HG03139 (cell line): ENCODE results near the gene RHOC.

Source experiments
- ATAC-seq: cut with Tn5 transposase; IDR thresholded peaks from one replicate; pipeline ENCODE4 v1.9.1; 2021; ENCODE audit not compliant: unreplicated experiment

The RHOC gene

DNA sequence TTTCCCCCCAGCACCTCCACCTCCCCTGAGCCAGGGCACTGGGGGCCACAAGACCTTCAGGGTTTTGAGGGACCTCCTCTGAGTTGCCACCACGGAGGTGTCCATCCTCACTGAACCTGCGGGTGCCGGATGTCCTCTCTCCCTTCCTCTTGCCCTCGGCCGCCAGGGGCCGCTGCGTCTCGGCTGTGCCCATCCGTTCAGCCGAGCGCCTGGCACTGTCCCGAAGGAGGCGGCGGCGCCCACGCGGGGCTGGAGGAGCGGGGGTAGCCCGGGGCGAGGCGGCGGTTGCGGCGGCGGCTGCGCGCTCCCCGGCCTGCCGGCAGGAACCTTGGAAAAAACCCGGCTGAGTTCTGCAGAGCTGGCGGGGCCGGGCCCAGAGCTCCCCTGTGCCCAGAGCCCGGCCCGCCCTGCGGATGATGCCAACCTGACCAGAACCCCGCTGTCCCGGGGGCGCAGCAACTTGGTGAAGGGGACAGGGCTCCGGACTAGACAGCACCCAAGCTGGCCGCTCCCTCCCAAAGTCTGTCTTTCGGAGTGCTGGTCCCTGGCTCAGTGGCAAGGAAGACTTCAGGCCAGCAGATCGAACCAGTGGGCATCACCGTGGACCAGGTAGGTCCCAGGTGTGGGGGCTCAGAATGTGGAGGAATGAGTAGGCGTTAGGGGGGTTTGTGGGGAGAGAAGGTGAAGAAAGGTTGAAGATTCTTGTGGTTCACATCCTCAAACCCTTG lies 11.9 kb upstream of the RHOC start:
- ATAC-seq = no peak

DNA sequence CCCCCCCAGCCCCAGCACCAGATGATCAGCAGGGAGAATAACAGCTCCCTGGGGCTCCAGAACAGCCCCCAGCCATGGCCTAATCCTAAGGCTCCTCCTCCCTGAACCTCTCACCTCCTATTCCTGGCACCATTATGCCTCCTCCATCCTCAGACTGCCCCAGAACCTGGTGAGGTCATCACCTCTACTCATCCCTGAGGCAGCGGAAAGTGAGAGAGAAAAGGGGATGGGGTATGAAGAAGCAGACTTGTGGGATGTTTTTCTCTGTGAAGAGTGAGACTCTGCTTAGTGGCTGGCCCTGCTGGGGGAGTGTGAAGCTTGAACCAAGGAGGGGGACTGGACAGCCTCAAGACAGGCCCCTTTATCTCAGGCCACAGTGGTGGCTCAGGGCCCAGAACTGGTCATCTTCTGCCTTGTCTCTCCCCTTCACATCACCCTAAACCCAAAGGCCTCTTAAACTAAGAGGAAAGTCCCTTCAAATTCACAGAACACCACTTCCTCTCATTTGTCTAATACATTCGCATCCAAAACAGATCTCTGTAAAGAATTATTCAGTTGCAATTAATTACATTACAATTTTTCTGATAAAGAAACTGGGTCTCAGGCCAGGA lies 10.4 kb upstream of the RHOC start:
- ATAC-seq = no peak

DNA sequence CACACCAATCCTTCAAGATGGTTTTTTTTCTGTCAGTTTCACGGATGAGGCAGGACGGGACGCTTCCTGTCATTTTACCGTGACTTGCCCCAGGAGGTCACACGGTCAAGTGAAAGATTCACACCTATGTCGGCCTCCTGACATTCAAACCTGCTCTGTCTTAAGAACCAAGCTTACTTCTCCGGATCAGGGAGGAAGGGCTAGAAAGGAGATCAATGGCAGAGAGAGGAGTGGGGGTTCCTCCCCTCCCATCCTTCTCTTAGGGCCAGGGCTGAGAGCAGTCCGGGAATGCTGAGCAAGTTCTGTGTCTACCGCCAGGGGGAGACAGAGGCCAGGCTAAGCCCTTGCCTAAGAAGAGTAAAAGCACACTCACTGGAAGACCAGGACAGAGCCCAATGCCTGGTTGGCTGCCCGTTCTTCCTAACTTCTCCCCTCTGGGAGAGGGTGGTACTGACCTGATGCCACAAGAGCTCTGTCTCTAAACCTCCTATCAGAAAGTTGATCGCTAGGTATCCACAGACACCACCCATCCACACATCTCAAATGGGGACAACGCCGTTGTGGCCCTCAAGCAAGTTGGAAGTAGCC lies 9.3 kb upstream of the RHOC start:
- peak; percentile 35 for ATAC-seq

DNA sequence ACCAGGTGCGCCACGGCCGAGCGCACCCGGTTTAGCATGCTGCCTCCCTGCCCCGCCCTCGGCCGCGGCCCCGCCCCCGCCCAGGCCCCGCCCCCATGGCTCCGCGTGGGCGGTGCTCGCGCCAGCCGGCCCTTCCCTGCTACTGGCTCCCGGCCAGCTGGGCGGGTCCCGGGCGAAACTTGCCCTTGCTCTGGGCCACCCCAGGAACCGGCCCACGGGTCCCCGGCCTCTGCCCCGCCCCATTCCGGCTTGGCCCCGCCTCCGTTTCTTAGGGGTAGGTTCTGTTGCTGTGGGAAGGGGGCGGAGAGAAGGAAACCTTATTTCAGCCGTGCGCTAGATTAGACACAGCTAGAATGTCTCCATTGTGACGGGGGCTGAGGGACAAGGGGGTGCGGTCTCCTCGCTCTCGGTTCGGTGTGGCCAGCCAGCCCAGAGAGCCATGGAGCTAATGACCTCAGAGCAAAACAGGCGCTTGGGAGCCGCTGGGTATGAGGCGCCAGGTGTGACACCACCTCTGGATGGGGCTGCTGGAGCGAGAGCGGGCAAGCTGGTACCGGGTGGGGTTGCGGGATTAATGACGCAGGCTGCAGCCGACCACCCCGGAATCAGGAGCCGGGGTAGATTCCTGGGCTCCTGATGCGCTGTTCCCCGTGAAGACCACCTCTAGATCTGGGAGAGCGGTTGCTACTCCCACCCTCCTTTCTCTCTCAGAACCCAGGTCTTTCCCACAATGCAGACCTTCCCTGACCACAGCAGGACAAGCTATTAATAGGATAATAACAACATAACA lies 8.5 kb upstream of the RHOC start, which contains the start of gene PPM1J:
Gene PPM1J (minus strand): TSS at position 69 of the 790 bp plus-strand sequence. CDS start 31 bp downstream, at position 38.
- peak; percentile 66 for ATAC-seq

DNA sequence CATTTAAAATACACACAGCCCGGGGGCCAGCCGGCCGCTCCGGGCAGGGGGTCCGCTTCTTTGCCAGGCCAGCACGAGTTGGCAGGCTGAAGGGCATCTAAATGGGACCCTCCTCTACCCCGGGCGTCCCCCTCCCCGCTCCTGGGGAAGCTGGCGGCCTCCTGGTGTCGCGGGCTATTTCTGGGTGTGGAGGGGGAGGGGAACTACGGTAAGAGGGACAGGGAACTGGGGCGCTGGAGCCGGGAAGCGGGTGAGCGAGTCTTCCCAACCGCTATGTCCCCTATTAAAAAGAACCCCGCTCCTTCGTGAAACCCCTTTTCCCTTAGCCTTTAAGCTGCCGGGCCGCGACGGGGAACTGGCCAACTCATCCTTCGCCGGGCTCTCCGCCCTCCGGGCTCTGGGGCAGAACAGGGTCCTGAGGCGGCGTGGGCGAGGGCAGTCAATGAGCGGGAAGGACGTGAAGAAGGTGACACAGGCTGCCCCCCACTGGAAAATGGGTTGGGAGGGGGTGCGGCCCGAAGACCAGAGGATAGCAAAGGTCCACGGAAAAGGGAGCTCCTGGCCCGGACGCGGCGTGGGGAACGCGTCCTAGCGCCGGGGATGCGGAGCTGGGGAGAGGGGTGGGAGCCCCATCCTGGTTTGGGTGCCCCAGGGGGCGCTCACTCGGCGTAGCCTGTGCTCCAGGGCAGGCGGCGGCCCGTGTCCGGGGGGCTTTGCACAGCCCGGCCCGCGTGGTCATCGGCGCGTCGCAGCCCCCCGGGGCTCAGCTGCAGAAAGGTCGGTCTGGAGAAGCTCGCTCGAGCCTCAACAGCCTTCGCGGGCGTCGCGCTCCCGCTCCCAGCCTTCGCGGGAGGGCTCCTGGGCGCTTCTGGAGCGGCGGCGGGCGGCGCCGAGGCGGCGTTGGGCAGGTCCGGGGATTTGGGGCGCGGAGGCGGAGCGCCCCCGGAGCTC lies 7.7 kb upstream of the RHOC start:
- no peak for ATAC-seq

DNA sequence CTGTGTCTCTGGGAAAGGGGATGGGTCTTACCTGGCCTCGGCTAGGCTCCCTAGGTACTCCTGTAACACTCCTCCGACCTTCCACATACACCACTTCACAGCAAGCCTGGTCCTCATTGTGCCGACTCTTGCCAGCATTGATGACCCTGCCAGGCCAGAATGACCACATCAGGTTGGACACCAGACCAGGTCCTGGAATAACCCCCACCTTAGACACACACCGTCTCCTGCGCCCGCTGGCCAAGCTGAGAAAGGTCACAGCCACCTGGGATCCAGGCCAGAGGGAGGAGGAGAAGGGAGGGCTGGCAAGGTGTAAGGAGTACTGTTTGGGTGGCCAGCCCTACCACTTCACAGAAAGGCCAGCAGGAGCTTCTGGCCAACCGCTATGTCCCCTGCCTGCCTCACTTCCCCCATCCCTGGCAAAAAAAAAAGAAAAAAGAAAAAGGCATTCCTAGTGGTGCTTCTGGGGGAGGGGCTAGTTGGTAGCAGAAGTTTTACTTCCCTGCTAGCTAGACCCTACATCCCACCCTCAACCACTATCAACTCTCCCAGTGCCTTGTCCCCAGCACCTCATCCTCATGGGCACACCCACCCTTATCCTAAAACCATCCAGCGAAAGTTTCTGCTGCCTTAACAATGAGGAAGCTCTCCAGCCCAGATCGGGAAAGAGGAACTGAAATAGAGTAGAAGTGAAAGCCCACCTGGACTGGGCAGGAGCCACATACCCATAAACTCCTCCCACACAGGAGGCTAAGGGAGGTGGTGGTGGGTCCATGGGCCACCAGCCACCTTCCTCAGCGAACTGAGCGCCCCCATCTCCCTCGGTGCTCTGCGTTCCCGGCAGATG lies 6.8 kb upstream of the RHOC start:
- no peak for ATAC-seq

DNA sequence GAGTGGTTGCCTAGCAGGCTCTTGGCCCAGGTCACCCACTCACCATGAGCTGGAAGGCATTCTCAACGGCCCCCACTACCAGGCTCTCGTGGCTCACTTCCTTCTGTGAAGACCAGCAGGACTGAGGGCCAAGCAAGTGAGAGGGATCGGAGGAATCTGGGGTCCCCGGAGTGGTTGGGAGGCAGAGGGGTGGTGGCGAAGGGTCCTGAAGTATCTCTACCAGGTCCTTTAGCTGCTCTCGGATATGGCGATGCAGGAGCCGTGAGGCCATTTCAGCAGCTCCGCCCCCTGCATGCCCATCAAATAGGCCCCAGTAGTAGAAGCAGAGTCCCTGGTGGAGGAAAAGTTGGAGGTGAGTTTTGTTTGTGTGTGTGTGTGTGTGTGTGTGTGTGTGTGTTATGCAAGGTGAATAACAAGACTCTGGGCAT lies 5.8 kb upstream of the RHOC start:
- no peak for ATAC-seq

DNA sequence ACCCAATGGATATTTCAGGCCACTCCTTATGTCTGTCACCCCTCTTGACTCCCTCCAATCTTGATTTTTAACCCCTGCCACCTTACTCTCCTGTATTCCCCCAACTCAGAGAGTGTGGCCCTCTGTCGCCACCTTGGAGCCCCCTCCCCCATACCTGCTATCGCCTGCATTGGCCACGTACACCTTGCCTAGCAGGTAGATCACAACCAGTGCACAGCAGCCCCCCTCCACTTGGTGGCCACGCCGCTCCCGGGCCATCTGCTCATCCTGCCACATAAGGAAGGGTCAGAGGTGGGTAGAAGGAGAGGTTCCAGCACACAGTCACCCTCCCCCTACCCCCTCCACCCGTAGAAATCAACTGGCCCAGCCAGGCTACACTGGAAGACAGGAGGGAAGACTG lies 5.3 kb upstream of the RHOC start:
- ATAC-seq = no peak

DNA sequence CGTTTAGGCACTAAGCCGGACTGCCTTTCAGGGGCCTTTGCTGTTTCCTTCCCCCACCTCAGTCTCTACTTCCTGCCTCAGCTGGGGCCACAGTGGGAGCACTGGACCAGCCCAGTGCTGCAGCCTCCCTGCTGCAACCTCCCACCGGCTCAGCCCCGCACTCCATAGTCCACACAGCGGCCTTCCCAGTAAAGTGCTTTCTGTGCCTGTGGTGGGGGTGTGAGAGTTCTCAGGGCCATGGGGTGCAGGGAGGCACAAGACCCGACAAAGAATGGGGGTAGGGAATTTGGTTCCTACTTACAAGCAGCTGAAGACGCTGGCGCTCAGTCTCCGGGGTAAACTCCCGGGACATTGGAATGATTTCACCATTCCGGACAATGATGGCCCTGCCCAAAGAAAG lies 4.7 kb upstream of the RHOC start:
- ATAC-seq = no peak

DNA sequence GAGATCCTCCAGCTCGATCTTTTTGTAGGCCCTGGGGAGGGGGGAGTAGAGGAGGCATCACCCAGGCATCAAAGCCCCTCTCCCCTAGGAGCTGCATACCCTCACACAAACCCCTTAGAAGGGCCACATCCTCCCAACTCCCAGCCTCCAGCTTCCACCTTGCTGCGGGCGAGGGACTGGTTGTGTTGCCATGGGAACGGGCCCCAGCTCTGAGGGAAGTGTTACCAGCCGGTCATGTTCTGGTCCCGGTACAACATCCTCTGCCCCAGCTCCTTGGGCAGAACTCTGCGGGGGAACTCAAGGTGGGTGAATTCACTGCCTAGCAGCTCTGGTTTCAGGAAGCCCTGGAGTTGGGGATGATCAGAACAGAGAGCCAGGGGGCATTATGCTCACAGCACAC lies 4.1 kb upstream of the RHOC start:
- ATAC-seq = no peak

DNA sequence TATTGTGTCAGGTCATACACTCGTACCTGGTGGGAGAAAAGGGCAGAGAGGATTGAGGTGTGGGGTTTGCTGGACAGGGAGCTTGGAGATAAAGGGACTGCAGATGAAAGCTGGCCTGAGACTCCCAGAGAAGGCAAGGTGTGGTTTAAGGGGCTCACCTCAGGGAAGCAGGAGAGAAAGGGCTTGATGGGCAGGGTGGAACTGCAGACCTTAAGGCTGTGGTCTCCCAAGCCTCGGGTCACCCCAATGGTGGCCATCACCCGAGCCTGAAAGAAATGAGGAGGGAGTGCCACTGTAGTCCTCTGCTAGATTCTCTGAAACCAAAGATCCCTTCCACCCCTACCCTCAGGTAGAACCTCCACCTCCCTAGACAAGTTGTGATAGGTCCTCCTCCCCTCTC lies 3.7 kb upstream of the RHOC start:
- ATAC-seq = no peak

DNA sequence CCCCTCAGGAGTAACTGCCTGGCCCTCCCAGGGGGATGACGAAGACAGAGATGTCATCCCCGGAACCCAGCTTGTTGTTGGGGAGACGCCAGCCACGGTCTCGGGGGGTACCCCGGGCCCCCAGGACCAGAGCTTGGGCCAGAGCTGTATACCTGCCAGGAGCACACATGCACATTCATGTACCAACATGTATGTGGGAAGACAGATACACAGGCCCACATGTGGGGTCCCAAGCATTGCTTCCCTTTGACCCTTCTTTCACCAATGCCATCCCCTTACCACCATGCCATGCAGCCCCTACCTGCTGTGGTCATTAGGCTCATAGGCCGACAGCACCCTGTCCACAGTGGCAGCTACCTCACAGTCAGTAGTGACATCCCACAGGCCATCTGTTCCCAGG lies 3.2 kb upstream of the RHOC start:
- no peak for ATAC-seq

DNA sequence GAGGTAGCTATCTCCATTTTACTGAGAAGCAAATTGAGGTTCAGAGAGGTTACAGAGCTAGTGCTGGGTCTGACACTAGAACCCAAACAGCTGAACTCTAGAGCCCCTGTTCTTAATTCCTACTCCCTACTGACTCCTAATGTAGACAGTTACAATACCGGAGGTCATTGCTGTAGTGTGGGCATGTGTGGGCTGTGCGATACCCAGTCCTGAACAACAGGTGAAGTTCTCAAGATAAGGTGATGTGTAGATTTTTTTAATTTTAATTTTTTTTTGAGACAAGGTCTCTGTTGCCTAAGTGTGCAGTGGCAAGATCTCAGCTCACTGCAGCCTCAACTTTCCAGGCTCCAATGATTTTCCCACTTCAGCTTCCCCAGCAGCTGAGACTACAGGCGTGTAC lies 1.6 kb upstream of the RHOC start:
- no peak for ATAC-seq

DNA sequence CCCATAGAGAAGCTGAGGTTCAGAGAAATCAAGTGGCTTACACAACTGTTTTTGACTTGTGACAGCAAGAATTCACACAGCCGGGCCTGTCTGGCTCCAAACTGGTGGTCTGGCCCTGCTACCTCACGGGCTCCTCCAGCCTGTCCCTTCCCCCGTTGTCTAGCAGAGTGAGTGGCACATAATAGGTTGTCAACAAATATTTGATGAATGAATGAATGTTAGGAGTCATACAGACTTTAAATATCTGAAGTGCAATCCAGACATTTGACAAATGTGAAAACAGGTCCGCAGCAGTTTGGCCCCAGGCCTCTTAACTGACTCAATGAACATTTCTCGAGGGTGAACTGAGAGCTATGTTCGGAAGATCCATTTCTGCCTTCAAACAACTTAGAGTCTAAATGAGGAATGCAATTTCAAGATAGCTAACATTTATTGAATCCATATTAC lies 1.1 kb upstream of the RHOC start:
- no peak for ATAC-seq

DNA sequence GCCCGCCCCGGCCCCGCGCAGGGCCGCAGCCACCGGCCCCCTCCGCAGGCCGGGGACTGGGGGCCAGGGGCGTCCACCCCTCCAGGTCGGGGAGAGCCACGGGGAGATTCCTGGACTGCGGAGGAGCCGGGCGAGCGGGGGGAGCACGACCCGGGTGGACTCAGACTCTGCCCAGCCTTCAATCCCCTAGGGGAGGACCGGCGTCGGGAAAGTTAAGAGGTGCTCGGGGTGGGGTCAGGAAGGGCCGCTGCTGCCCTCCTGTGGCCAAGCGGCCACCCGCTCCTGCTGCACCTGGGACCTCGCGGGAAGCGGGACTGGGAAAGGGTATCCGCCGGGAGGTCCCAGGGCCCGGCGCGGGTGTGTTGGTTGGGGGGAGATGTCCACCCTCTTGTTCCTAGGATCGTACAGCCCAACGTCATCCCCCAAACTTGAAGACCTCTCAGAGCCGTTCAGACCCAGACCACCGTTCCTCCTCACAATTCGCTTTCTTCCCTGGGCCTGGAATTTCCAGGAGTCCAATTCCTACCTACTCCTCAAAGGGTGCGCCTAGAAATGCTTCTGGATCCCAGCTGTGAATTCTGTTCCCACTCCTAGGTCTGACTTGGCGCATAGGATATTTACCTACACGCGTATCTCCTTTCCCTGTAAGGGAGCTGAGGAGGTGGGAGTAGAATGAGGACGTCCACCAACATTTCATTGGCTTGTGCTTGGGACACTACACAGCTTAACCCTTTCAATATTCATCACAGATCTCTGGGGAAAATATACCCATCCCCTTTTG lies 484 bp upstream of the RHOC start:
- ATAC-seq = peak; percentile 55

DNA sequence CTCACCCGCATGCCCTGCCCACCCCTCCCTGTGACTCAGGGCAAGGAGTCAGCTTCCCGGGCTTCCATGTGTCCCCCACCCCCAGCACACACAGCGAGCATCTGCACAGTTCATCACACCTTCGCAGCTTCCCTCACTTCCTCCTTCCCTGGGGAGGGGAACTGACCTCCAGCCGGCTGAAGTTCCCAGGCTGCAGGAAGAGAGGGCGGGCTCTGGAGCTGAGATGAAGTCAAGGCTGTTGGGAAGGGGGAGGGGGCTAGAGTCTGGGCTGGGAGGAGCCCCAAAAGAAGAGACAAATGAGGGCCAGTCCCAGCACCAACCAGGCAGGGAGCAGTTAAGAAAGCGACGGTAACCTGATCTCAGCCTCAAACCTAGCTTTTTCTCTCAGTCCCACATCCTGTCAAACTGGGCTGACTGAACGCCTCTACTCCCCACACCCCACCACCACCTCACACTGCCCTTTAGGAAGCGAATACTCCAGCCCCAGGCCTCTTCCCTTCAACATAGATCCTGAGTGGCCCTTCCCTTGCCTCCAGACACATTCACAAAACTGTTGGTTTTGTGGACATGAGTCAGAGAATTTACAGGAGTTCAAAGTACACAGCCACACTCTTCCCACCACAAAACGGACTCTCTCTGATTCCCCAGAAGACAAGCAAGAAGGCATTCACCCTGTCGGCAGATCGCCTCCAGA lies 1.8 kb downstream of the RHOC start:
- ATAC-seq = peak; percentile 48

DNA sequence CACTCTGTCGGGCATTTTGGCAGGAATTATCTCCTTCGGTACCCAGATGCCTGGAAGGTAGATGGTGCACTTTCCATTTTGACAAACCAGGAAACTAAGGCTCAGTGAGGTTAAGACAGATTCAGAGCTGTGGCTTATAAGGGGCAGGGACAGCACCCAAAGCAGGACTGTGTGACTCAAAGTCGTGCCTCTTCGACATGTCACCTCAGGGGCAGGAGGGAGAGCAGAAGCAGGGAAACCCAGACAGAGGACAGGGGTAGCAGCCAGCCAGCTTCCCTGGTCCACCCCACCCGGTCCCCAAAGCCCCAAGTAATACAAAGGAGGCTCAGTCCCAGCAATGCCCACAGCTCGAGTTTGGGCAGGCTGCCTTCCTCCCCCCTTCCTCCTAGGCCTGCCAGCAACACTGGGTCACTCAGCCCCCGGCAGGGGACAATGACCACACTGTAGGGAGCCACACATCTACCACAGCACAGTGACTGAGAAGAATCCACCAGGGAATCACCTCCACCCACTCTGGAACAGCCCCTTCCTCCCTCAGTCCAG lies 2.5 kb downstream of the RHOC start:
- ATAC-seq = no peak

DNA sequence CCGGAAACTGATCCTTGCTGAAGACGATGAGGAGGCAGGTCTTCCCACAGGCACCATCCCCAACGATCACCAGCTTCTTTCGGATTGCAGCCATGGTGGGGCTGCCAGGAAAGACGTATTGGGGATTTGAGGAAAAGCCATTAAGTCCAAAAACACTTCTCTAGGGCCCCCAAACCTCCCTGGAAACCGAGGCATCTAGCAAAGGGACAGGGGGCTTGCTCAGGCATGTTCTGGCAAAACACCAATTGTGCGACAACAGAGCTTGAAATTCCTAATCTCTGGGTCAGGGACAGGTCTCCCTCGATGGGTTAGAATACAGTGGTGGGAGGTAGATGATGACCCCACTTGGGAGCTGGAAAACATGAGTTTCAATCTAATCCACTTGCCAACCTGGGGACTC lies 3.2 kb downstream of the RHOC start:
- ATAC-seq = no peak
